Activated T-cell treated with anti-CD3 and anti-CD28 coated beads, Interleukin-2, amount 50 U/mL, for 72 hours (primary cell): ENCODE measurements around the gene DMAP1. TPM values are rescaled to one million over a fixed set of nuclear protein-coding genes. Genes with fewer than 3 reads are reported as not detected.

ENCODE experiments used
- ATAC-seq, 2 donors: fragments of 150-1000 bp; cut with Tn5 transposase; replicated peaks in 1 of 2; 2 replicates each; pipeline ENCODE4 v1.10.0; 2021; ENCODE audit warnings: moderate library complexity in 2 of 2, mild to moderate bottlenecking in 1 of 2
- DNase-seq, 2 donors: peaks; one replicate each; pipeline ENCODE4 v3.0.0; 2021 to 2022; ENCODE audit warnings: mixed read lengths in 1 of 2
- H3K27ac Mint-ChIP-seq: one replicate; pipeline ENCODE4 v1.8.0; 2022; ENCODE audit warnings: mild to moderate bottlenecking, moderate library complexity, mixed read lengths
- H3K27me3 Mint-ChIP-seq: one replicate; pipeline ENCODE4 v1.8.0; 2022; ENCODE audit warnings: low read depth, mixed read lengths
- H3K36me3 Mint-ChIP-seq, 2 donors: one replicate each; pipeline ENCODE4 v1.8.0; 2022; ENCODE audit warnings: mixed read lengths in 2 of 2, mild to moderate bottlenecking in 1 of 2; ENCODE audit not compliant: insufficient read depth in 2 of 2
- H3K4me1 Mint-ChIP-seq: one replicate; pipeline ENCODE4 v1.8.0; 2022; ENCODE audit warnings: low read depth, mixed read lengths
- H3K4me3 Mint-ChIP-seq, 2 donors: one replicate each; pipeline ENCODE4 v1.8.0; 2022; ENCODE audit warnings: mild to moderate bottlenecking in 2 of 2, mixed read lengths in 2 of 2, moderate library complexity in 2 of 2
- H3K9me3 Mint-ChIP-seq, 2 donors: one replicate each; pipeline ENCODE4 v1.8.0; 2022; ENCODE audit warnings: mixed read lengths in 2 of 2
- total RNA-seq, 2 donors: library from RNA; stranded (reverse); gene quantifications; one replicate each; pipeline ENCODE4 v1.2.3, GENCODE V29; 2022

DMAP1 gene
- total RNA-seq, 2 donors from 2014 or later = 40.0 to 46.6 TPM

DNA sequence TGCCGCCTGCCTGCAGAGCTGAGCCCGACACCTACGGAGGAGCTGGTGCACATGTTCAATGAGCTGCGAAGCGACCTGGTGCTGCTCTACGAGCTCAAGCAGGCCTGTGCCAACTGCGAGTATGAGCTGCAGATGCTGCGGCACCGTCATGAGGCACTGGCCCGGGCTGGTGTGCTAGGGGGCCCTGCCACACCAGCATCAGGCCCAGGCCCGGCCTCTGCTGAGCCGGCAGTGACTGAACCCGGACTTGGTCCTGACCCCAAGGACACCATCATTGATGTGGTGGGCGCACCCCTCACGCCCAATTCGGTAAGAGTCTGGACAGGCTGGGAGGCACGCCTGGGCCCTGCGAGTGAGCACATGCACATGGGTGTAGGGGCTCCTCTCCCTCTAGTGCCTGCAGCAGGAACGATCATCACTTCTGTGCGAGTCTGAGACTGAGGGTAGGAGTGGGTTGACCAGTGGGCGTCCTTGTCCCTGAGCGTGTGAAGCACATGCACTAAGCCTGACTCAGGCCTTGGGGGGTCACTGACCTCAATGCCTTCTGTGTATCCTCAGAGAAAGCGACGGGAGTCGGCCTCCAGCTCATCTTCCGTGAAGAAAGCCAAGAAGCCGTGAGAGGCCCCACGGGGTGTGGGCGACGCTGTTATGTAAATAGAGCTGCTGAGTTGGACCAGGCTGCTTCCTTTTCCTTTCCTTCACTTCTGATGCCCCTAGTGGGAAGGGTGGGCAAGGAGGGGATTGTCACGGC is 6.9 kb downstream of the DMAP1 start:
- no peaks in the 10 kb centered on the region for H3K9me3 Mint-ChIP-seq
- ATAC-seq (no peak), DNase-seq (no peak)
- peaks cover 3 to 9% of the 10 kb centered on the region in 2 donors for H3K36me3 Mint-ChIP-seq
- H3K27me3 Mint-ChIP-seq = no peaks in the 10 kb centered on the region
- peaks cover 20% of the 10 kb centered on the region for H3K4me1 Mint-ChIP-seq
- no peak overlapping the region for H3K27ac Mint-ChIP-seq
- H3K4me3 Mint-ChIP-seq = no peak overlapping the region

- no peak overlapping the region for H3K4me3 Mint-ChIP-seq
- no peak overlapping the region for H3K27ac Mint-ChIP-seq
- peaks cover 3 to 7% of the 10 kb centered on the region in 2 donors for H3K36me3 Mint-ChIP-seq
- H3K4me1 Mint-ChIP-seq = peaks cover 17% of the 10 kb centered on the region
- no peaks in the 10 kb centered on the region for H3K27me3 Mint-ChIP-seq
- DNase-seq = no peak
- H3K9me3 Mint-ChIP-seq = no peaks in the 10 kb centered on the region
- no peak for ATAC-seq
Measured at GRCh38 chr1:44220755-44221154, 7.5 kb downstream of the DMAP1 start.

GRCh38 chr1:44221769-44222168 is 8.5 kb downstream of the DMAP1 start:
- no peaks in the 10 kb centered on the region for H3K9me3 Mint-ChIP-seq
- DNase-seq (no peak), ATAC-seq (no peak)
- H3K27me3 Mint-ChIP-seq = no peaks in the 10 kb centered on the region
- H3K36me3 Mint-ChIP-seq = peaks cover 3% of the 10 kb centered on the region in 2 donors
- H3K27ac Mint-ChIP-seq = no peak overlapping the region
- H3K4me3 Mint-ChIP-seq = no peak overlapping the region
- peaks cover 17% of the 10 kb centered on the region for H3K4me1 Mint-ChIP-seq

- H3K4me1 Mint-ChIP-seq = peaks cover 10% of the 10 kb centered on the region
- H3K27me3 Mint-ChIP-seq = no peaks in the 10 kb centered on the region
- H3K27ac Mint-ChIP-seq = no peak overlapping the region
- ATAC-seq (no peak), DNase-seq (no peak)
- peaks cover 3% of the 10 kb centered on the region in 2 donors for H3K36me3 Mint-ChIP-seq
- no peak overlapping the region for H3K4me3 Mint-ChIP-seq
- no peaks in the 10 kb centered on the region for H3K9me3 Mint-ChIP-seq
Measured at GRCh38 chr1:44222397-44223186, 9.3 kb downstream of the DMAP1 start.

DNA sequence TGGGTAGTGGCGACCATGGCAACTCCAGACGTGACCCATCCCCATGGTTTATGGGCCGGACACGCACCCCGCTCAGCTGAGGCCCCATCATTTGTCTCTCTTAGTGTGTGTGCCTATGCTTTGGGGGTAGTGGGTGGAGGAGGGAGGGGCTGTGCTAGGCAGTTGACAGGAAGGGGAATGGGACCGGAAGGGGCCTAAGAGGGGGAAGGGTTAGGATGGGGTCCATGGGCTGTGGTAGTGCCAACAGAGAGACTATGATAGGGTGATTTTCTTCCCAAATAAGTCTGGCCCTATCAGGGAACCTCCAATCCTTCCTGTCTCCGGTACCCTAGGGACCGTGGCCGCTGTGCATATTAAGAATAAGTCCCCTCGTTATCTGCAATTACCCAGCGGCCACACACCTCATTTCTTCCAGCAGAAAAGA is 9.9 kb downstream of the DMAP1 start:
- peak in 1 of 2 donors; percentile 9 for ATAC-seq
- Mint-ChIP-seq H3K4me1 (peaks cover 9% of the 10 kb centered on the region), H3K9me3 (no peaks in the 10 kb centered on the region), H3K27me3 (no peaks in the 10 kb centered on the region), H3K27ac (no peak overlapping the region), H3K4me3 (no peak overlapping the region), H3K36me3 (peaks cover 3% of the 10 kb centered on the region in 2 donors)
- no peak for DNase-seq

GRCh38 chr1:44225761-44226160 is 12.5 kb downstream of the DMAP1 start:
- Mint-ChIP-seq H3K9me3 (no peaks in the 10 kb centered on the region), H3K36me3 (no peaks in the 10 kb centered on the region), H3K27ac (no peak overlapping the region), H3K4me1 (peaks cover 9% of the 10 kb centered on the region), H3K4me3 (no peak overlapping the region), H3K27me3 (no peaks in the 10 kb centered on the region)
- ATAC-seq (no peak), DNase-seq (no peak)

- DNase-seq (no peak), ATAC-seq (no peak)
- Mint-ChIP-seq H3K4me1 (peaks cover 9% of the 10 kb centered on the region), H3K27me3 (no peaks in the 10 kb centered on the region), H3K4me3 (no peak overlapping the region), H3K36me3 (no peaks in the 10 kb centered on the region), H3K27ac (no peak overlapping the region), H3K9me3 (no peaks in the 10 kb centered on the region)
Measured at GRCh38 chr1:44227211-44227610, 13.9 kb downstream of the DMAP1 start.

DNA sequence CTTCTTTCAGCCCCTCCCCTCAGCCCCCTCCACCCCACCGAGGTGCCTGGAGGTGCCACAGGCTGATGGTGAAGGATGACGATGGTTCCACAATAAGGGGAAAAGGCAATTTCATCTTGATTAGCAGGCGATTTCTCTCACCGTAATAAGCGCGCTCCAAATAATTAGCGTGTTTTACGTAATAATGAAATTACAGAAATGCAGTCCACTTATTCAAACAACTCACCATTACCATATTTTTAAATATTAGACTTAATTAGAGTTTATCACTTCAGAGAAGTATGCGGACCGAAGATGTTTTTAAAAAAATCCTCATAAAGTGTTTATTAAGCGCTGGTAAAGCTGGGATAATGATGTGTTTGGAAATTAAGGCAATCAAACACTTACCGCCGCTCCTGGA is 14.9 kb downstream of the DMAP1 start:
- Mint-ChIP-seq H3K4me3 (no peak overlapping the region), H3K27me3 (no peaks in the 10 kb centered on the region), H3K27ac (no peak overlapping the region), H3K4me1 (peaks cover 9% of the 10 kb centered on the region), H3K36me3 (no peaks in the 10 kb centered on the region), H3K9me3 (no peaks in the 10 kb centered on the region)
- DNase-seq = no peak
- no peak for ATAC-seq

DNA sequence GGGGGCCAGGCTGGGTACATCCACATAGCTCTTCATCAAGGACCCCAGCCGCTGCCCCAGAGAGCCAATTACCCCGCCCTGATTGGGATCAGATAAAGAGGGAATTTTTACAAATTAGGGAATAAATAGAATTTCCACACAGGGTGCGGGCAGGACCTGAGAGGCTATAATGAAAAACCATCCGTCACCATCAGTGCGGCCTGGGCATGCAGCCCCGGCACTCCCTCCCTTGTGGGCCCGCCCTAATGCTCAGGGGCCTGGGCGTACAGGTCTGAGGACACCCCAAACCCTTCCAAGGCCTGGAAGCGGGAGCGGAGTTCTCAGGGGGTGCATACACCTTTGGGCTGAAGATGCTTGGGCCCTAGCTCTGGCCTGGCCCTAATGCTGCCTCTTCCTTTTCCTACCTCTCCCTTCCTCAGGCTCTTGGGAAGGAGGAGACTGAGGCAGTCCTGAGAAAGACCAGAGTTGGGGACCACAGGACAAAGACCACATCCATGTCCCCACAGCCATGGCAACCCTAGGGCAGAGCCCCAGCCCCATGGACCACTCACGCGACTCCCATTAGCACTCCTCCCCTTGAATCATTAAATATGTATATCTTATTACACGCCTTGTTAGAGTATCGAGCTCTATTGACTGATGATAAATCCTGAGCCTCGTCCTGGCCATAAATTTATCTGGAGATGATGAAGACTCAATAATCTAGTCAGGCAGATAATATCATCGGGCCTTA is 16.3 kb downstream of the DMAP1 start:
- no peak for DNase-seq
- Mint-ChIP-seq H3K36me3 (peaks cover 0 to 2% of the 10 kb centered on the region in 2 donors), H3K4me3 (no peak overlapping the region), H3K9me3 (no peaks in the 10 kb centered on the region), H3K27me3 (no peaks in the 10 kb centered on the region), H3K27ac (no peak overlapping the region), H3K4me1 (no peaks in the 10 kb centered on the region)
- ATAC-seq = no peak

GRCh38 chr1:44230796-44231195 is 17.5 kb downstream of the DMAP1 start:
- Mint-ChIP-seq H3K27ac (peak overlapping the region; percentile 27), H3K4me3 (no peak overlapping the region), H3K27me3 (no peaks in the 10 kb centered on the region), H3K9me3 (no peaks in the 10 kb centered on the region), H3K4me1 (no peaks in the 10 kb centered on the region), H3K36me3 (peaks cover 0 to 2% of the 10 kb centered on the region in 2 donors)
- ATAC-seq (no peak), DNase-seq (no peak)

DNA sequence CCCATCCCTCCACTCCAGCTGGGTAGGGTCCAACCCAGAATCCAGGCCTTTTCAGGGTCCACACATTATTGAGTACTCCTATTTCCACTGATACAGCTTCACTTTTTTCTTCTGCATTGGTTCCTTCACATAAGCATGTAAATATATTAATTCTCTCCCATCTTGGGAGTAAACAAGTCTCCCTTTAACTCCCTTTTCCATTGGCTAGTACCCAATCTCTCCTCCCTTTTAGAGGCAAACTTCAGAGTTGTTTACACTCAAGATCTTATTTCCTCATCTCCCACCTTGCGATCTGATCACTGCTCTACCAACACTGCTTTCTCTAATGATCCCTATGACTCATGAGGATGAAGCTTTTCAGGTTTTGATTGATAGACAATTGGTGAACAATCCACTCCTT is 20.3 kb downstream of the DMAP1 start:
- no peak overlapping the region for H3K4me3 Mint-ChIP-seq
- H3K36me3 Mint-ChIP-seq = peaks cover 0 to 2% of the 10 kb centered on the region in 2 donors
- peaks cover 7% of the 10 kb centered on the region for H3K4me1 Mint-ChIP-seq
- no peaks in the 10 kb centered on the region for H3K9me3 Mint-ChIP-seq
- ATAC-seq = no peak
- no peak for DNase-seq
- no peak overlapping the region for H3K27ac Mint-ChIP-seq
- H3K27me3 Mint-ChIP-seq = no peaks in the 10 kb centered on the region

DNA sequence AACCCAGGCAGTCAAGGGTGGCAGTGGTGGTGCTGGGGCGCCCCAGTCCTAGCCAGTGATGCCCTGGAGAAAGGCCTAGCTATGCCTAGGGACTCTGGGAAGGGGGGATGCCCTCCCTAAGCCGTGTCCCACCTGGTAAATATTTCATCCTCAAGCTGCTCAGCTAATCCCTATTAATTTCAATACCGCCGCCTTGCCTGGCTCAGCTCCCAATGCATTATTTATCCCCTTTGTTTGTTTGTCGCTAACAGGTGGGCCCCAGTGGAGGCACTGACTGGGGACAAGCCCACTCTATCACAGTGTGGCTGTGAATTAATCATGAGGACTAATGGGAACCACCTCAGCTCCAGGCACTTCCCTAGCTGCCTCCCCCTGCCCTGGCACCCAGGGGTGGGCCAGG is 22.5 kb downstream of the DMAP1 start:
- peaks cover 7% of the 10 kb centered on the region for H3K4me1 Mint-ChIP-seq

More for the DNA sequence above, 22.5 kb downstream of the DMAP1 start:
- no peak for DNase-seq
- H3K27ac Mint-ChIP-seq = no peak overlapping the region
- H3K4me3 Mint-ChIP-seq = no peak overlapping the region
- H3K36me3 Mint-ChIP-seq = peaks cover 0 to 2% of the 10 kb centered on the region in 2 donors
- H3K9me3 Mint-ChIP-seq = no peaks in the 10 kb centered on the region
- ATAC-seq = no peak
- H3K27me3 Mint-ChIP-seq = no peaks in the 10 kb centered on the region
